SK-MEL-5 (cell line): ENCODE data around the gene CCT7. TPM values are rescaled to one million over a fixed set of nuclear protein-coding genes. Genes with fewer than 3 reads are reported as not detected.

ENCODE experiments used
- DNase-seq: peaks from one replicate; pipeline ENCODE4 v3.0.0-alpha.2; 2016; ENCODE audit warnings: low read depth, low spot score
- in situ Hi-C: cut with HindIII; loops from 2 replicates; pipeline ENCODE4 v1.10.0; 2016; ENCODE audit warnings: low sequenced_read_pairs, high pct_unique_total_duplicates, low pct_unique_long_range_greater_than_20kb
- small RNA-seq, 2 experiments: library from RNA; depleted of rRNA; stranded (forward); fragments of <200 nt; gene quantifications; one replicate each; pipeline ENCODE3, GENCODE V24; 2014
- total RNA-seq: library from RNA; depleted of rRNA; stranded (reverse); fragments of >200 nt; shearing (Covaris generic); gene quantifications from 2 replicates; pipeline ENCODE4 v1.2.3, GENCODE V29; 2014; rRNA removed

Gene CCT7
- total RNA-seq, 1 experiment from 2014 or later = 775 TPM

DNA sequence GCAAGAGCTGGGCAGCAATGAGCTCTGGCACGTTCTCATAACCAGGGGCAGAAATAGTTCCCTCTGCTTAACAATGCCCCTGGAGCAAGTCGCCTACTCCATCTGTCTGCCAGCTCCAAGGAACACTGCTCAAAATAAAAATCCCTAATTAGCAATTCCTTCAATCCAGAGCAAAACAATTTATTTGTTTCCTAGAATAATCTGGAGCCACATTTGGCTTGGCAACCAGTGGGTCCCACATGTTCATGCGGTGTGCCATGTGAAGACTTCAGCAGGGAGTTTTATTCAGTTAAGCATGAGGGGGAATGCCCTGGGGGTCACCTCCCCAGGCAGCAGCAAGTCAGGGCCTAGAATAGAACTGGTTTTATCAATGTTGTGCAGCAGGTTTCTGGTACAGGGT, 66.8 kb downstream of the CCT7 start:
- DNase-seq = no peak
- in situ Hi-C loops = no loop called here

DNA sequence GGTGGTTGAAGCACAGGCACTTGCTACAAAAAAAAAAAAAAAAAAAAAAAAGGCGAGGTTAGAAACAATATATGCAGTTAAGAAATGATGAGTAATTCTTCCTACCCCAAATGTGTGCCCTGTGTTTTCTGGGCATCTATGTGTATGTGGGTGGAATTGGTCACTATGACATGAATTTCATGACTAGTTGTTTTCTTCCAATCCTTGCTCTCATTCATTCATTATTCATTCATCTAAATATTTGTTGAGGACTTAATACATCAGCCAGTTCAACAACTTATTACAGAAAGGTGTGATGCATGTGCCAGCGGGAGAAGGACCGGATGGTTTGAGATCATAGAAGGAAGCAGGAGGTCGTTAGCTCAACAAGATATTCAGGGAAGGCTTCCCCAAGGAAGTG, 67.5 kb downstream of the CCT7 start:
- no peak for DNase-seq
- in situ Hi-C loops = no loop called here

Small RNAs within 50 kb of the gene (small RNA-seq; reads per million reads assigned to genes)
- gene RNU6-111P = 0 reads per million in 2 experiments

Other genes with a start within 250 kb of the CCT7 start
- gene SFXN5, start 162.6 kb upstream of the CCT7 start, total RNA-seq = 7.1 and 7.8 TPM in 2 replicates
- 17.4 and 19.4 TPM in 2 replicates for gene RAB11FIP5, start 121.4 kb upstream of the CCT7 start, total RNA-seq
- not detected in 2 replicates for gene NOTO, start 31.7 kb upstream of the CCT7 start, total RNA-seq
- gene SMYD5, start 20.1 kb upstream of the CCT7 start, total RNA-seq = 47.0 and 54.3 TPM in 2 replicates
- gene PRADC1, start 1.1 kb upstream of the CCT7 start, total RNA-seq = 30.7 and 38.0 TPM in 2 replicates
- gene FBXO41, start 50.2 kb downstream of the CCT7 start, total RNA-seq = 3.6 and 4.8 TPM in 2 replicates
- not detected in 2 replicates for gene EGR4, start 59.2 kb downstream of the CCT7 start, total RNA-seq
- 14.3 and 17.6 TPM in 2 replicates for gene ALMS1, start 151.5 kb downstream of the CCT7 start, total RNA-seq